GM12892 (cell line): Measurements from ENCODE around the gene BEAN1.

Experiments
- POLR2A ChIP-seq: IDR thresholded peaks from 2 replicates; pipeline ENCODE4 v1.6.1; 2011; ENCODE audit warnings: low read depth, low read length, control low read depth
- TAF1 ChIP-seq: IDR thresholded peaks from 2 replicates; pipeline ENCODE4 v1.6.1; 2011; ENCODE audit warnings: low read depth, mild to moderate bottlenecking, control low read depth, low read length, borderline replicate concordance

DNA sequence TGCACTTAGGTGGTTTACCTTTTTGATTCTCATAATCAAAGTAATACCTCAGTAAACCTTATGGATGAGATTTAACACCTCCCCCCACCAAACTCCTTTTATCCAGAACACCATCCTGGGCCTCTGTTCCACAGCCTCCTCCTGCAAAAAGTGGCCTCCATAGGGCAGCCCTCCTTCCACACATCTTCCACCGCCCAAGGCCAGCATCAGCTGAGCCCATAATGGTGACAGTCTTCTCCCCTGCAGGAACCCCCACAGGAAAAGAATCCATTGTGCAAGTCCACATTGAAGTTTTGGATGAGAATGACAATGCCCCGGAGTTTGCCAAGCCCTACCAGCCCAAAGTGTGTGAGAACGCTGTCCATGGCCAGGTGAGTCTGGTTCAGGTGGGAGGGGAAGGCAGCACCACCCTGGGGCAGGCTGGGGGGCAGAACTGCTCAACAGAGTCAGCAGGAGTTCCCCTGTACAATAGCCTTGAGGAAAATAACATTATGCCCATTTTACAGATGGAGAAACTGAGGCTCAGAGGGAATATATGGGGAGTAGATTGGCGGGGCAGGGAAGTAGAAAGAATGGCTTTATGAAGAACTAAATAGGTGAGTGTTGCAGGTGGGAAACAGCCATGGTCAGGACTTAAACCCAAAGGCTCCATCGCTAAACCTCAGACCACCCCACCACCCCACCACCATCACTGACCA, 29.2 kb upstream of the BEAN1 start:
- TF ChIP-seq POLR2A (no peak), TAF1 (no peak)
